Esophagus muscularis mucosa (tissue), 4 donors: ENCODE data around the gene TRIM41. TPM values are rescaled to one million over a fixed set of nuclear protein-coding genes. Genes with fewer than 3 reads are reported as not detected.

Experiments
- DNase-seq: peaks from one replicate; pipeline ENCODE4 v3.0.0-alpha.2; 2017; ENCODE audit errors: extremely low spot score
- H3K27ac ChIP-seq, 4 donors: fragments of 200-600 bp; sonication (generic); replicated peaks in 1 of 4; 1 replicate in 3 of 4; 2 replicates in 1 of 4; pipeline ENCODE4 v1.5.1; 2016 to 2019; ENCODE audit warnings: mild to moderate bottlenecking in 1 of 4
- H3K27me3 ChIP-seq, 4 donors: fragments of 200-600 bp; sonication (generic); one replicate each; pipeline versions ENCODE4 v1.5.1 to v1.6.0; 2016 to 2019
- H3K36me3 ChIP-seq, 4 donors: fragments of 200-600 bp; sonication (generic); one replicate each; pipeline ENCODE4 v1.5.1; 2016 to 2019
- H3K4me1 ChIP-seq, 4 donors: fragments of 200-600 bp; sonication (generic); one replicate each; pipeline ENCODE4 v1.5.1; 2016 to 2019
- H3K4me3 ChIP-seq, 4 donors: fragments of 200-600 bp; sonication (generic); 1 replicate in 2 of 4; 2 replicates in 2 of 4; pipeline ENCODE4 v1.5.1; 2016 to 2019; ENCODE audit warnings: mild to moderate bottlenecking in 4 of 4, moderate library complexity in 1 of 4
- H3K9me3 ChIP-seq, 4 donors: fragments of 200-600 bp; sonication (generic); 1 replicate in 3 of 4; 2 replicates in 1 of 4; pipeline ENCODE4 v1.5.1; 2016 to 2019
- CTCF ChIP-seq, 3 experiments: fragments of 200-600 bp in 2 of 3; fragments of 450-650 bp in 1 of 3; sonication (generic) in 2 of 3; IDR thresholded peaks; one replicate each; pipeline ENCODE4 v1.5.1; 2017 to 2019; ENCODE audit warnings: antibody characterized with exemption in 3 of 3, mild to moderate bottlenecking in 2 of 3, moderate library complexity in 1 of 3
- EP300 ChIP-seq: sonication (generic); formaldehyde crosslinking; IDR thresholded peaks from one replicate; pipeline ENCODE4 v1.6.1; 2017; ENCODE audit warnings: antibody characterized with exemption
- POLR2A ChIP-seq: fragments of 450-650 bp; IDR thresholded peaks from one replicate; pipeline ENCODE4 v1.6.1; 2017; ENCODE audit warnings: antibody characterized with exemption, moderate library complexity, mild to moderate bottlenecking, low read depth
- POLR2AphosphoS5 ChIP-seq, 2 donors: sonication (generic); formaldehyde crosslinking; IDR thresholded peaks; one replicate each; pipeline ENCODE4 v1.6.1; 2017; ENCODE audit warnings: antibody characterized with exemption in 2 of 2
- WGBS: methylation state at CpG from one replicate; pipeline ENCODE4 v1.1.5; 2018; 5-methylcytosine and 5-hydroxymethylcytosine counted together
- intact Hi-C: fragments of 100-400 bp; cut with DNase I; formaldehyde crosslinking; loops from one replicate; pipeline ENCODE4 v1.15.1; 2023
- total RNA-seq, 4 donors: library from RNA; depleted of rRNA; stranded (reverse); fragments of >200 nt; gene quantifications; one replicate each; pipeline versions ENCODE4 v1.1.0 to v1.2.1, GENCODE V29; 2016

Gene TRIM41
- total RNA-seq, 4 donors from 2014 or later: 9.8 to 22.4 (median 18.2) TPM

GRCh38 chr5:181221105-181221791, 1.8 kb upstream of the TRIM41 start:
- H3K4me1 ChIP-seq: peaks cover 23 to 58% (median 54%) of the 10 kb centered on the region in 4 donors
- H3K4me3 ChIP-seq: peak overlapping the region; percentile 72 to 83 (median 74)
- H3K27ac ChIP-seq: peak overlapping the region in 3 of 4 donors; percentile 92 to 95 (median 93)
- DNase-seq: no peak
- TF ChIP-seq EP300 (no peak), CTCF (IDR thresholded peaks at IDR 0.05) (no peak), POLR2AphosphoS5 (IDR thresholded peaks at IDR 0.05) (no peak), POLR2A (no peak)
- no peaks in the 10 kb centered on the region for H3K9me3 ChIP-seq
- WGBS: 67% methylated on average over 26 of the region's 27 CpGs
- intact Hi-C loops: loop anchor here (5.0 kb wide), 1 partner anchor 41 kb away; the partner anchor contains the start of gene TRIM52
- H3K27me3 ChIP-seq: no peaks in the 10 kb centered on the region
- no peaks in the 10 kb centered on the region for H3K36me3 ChIP-seq

- Histone ChIP-seq H3K27ac (peak overlapping the region; percentile 92 to 95 (median 94)), H3K4me3 (peak overlapping the region; percentile 72 to 83 (median 74)), H3K36me3 (peaks cover 1 to 3% (median 3%) of the 10 kb centered on the region in 4 donors), H3K27me3 (no peaks in the 10 kb centered on the region), H3K4me1 (peaks cover 20 to 50% (median 46%) of the 10 kb centered on the region in 4 donors), H3K9me3 (no peaks in the 10 kb centered on the region)
- peak; percentile 100 for DNase-seq
- WGBS: 10% methylated on average over 30 of the region's 50 CpGs
- TF ChIP-seq EP300 (no peak), POLR2A (peak; percentile 15), CTCF (IDR thresholded peaks at IDR 0.05) (no peak), POLR2AphosphoS5 (IDR thresholded peaks at IDR 0.05) (peak; percentile 20 to 83)
- intact Hi-C loops: loop anchor here (1.0 to 5.0 kb wide), 2 partner anchors 33 to 40 kb away; partner anchors contain the start of gene TRIM52
Measured at GRCh38 chr5:181221792-181222629, 1.1 kb upstream of the TRIM41 start.

- 0% methylated on average over 7 of the region's 18 CpGs for WGBS
- intact Hi-C loops: loop anchor here (1.0 to 5.0 kb wide), 3 partner anchors 25 to 40 kb away; partner anchors contain the start of gene TRIM52
- Histone ChIP-seq H3K27ac (peak overlapping the region; percentile 92 to 95 (median 94)), H3K27me3 (no peaks in the 10 kb centered on the region), H3K9me3 (no peaks in the 10 kb centered on the region), H3K4me3 (peak overlapping the region; percentile 72 to 83 (median 74)), H3K36me3 (peaks cover 7 to 9% (median 9%) of the 10 kb centered on the region in 4 donors), H3K4me1 (peaks cover 20 to 44% (median 40%) of the 10 kb centered on the region in 4 donors)
- DNase-seq: no peak
- peak in 1 of 3 experiments; percentile 7 for TF ChIP-seq CTCF (IDR thresholded peaks at IDR 0.05)
- TF ChIP-seq POLR2A: no peak
Measured at GRCh38 chr5:181222630-181223057, 437 bp upstream of the TRIM41 start.

GRCh38 chr5:181223729-181224389, 778 bp downstream of the TRIM41 start:
- Histone ChIP-seq H3K27me3 (no peaks in the 10 kb centered on the region), H3K4me3 (peak overlapping the region; percentile 72 to 83 (median 74)), H3K9me3 (no peaks in the 10 kb centered on the region), H3K4me1 (peaks cover 11 to 34% (median 30%) of the 10 kb centered on the region in 4 donors), H3K27ac (peak overlapping the region; percentile 92 to 95 (median 94)), H3K36me3 (peaks cover 7 to 12% (median 11%) of the 10 kb centered on the region in 4 donors)
- intact Hi-C loops: loop anchor here (1.0 to 5.0 kb wide), 3 partner anchors 19 to 38 kb away; partner anchors contain the start of genes RACK1 and TRIM52
- 2% methylated on average over 17 of the region's 31 CpGs for WGBS
- no peak for DNase-seq
- no peak for TF ChIP-seq POLR2AphosphoS5 (IDR thresholded peaks at IDR 0.05)
- TF ChIP-seq CTCF (IDR thresholded peaks at IDR 0.05): no peak
- TF ChIP-seq EP300: no peak
